ENCODE results near the gene ZFPM1.

The ZFPM1 gene

DNA sequence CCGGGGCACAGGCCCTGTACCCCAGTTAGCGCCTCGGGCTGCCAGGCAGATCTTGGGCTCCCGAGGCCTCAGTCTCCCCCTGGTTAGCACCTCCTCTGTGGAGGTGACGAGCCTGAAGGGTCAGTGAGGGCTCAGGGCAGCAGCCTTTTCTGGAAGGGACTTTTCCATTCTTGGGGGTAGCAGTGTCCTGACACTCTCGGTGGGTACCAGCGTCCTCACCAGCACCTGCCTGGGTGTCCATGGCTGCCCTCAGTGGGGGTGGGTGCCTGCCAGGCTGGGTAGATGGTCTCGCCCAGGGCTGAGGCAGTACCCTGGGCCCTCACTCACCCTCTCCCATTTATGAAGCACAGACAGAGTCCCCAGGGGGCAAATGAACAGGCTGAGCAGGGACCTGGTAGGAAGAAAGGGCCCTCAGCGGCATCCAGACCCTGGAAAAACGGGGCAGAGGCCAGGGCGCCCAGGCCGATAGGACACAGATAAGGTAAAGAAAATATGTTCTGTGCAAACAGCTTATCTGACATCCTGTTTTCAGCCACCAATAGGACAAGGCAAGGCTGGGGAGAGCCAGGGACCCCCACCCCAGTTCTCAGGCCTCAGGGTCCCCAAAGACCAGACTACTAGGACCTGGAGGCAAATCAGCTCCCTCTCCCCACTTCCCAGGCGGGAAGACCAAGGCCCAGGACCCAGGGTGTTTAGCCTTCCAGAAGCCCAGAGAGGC, 50.9 kb downstream of the ZFPM1 start:
- Histone ChIP-seq H3K4me3 (ENCODE audit: insufficient read length, low read depth) (no peak overlapping the region), H3K9me3 (ENCODE audit: insufficient read depth, low read length) (no peaks in the 10 kb centered on the region), H3K27me3 (ENCODE audit: insufficient read depth, insufficient read length) (no peaks in the 10 kb centered on the region), H3K36me3 (ENCODE audit: insufficient read depth, insufficient read length, low read length) (peaks cover 4% of the 10 kb centered on the region), H3K4me1 (ENCODE audit: insufficient read depth, insufficient read length) (peaks cover 16% of the 10 kb centered on the region), H3K9ac (ENCODE audit: insufficient read length, low read depth) (no peak overlapping the region)
- no peak for TF ChIP-seq ZNF274 (IDR thresholded peaks at IDR 0.05; ENCODE audit: low read depth, low read length)
- no peak for TF ChIP-seq SUZ12 (IDR thresholded peaks at IDR 0.05; ENCODE audit: extremely low read depth, insufficient read depth, insufficient read length)
- no peak for TF ChIP-seq YY1 (IDR thresholded peaks at IDR 0.05; ENCODE audit: insufficient read depth, insufficient read length)
- DNase-seq (ENCODE audit: low read depth, low spot score), result no peak

DNA sequence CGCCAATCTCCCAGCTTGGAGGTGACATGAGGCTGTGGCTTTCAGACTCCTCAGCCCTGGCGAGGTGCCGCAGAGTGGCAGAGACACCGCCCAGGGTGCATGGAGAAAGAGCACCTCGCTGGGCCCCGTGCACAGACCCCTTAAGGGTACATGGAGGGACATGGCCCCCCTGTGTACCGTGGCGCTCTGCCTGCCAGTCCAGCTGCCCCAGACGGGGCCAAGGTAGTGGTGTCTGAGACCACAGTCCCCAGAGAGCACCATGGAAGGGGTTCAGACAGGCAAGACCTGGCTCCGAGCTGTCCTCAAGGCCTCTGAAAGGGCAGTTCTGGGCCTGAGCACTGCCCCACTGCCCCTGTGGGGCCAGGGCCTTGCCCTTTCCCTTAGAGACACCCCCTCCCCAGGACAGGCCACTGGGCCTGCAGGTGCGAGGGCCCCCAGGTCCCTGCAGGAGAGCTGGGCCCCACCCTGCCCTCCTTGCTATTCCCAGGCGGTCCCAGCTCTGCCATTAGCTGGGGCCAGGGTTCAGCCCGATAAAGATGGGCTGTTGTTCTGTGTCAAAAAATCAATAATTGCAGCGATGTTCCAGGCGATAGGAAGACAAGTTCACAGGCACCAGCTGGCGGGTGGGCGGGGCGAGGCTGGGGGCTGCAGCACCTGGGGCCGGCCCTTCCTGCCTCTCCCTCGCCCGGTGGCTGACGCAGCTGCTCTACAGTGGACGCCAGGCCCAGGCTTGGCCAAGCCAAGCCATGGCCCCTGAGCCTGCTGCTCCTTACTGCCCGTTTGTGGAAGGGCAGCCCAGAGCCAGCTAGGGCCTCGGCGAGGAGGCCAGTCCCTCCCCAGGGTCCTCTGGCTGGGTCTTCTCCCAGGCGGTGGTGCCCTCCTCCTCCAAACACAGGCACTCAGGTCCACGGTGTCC, 51.7 kb downstream of the ZFPM1 start:
- peaks cover 13% of the 10 kb centered on the region for H3K4me1 ChIP-seq (ENCODE audit: insufficient read depth, insufficient read length)

GRCh38 chr16:88505405-88506082, 52.5 kb downstream of the ZFPM1 start:
- Histone ChIP-seq H3K4me3 (ENCODE audit: insufficient read length, low read depth) (no peak overlapping the region), H3K4me1 (ENCODE audit: insufficient read depth, insufficient read length) (peaks cover 16% of the 10 kb centered on the region), H3K9ac (ENCODE audit: insufficient read length, low read depth) (no peak overlapping the region), H3K9me3 (ENCODE audit: insufficient read depth, low read length) (no peaks in the 10 kb centered on the region), H3K27me3 (ENCODE audit: insufficient read depth, insufficient read length) (no peaks in the 10 kb centered on the region), H3K36me3 (ENCODE audit: insufficient read depth, insufficient read length, low read length) (no peaks in the 10 kb centered on the region)
- TF ChIP-seq SUZ12 (IDR thresholded peaks at IDR 0.05; ENCODE audit: extremely low read depth, insufficient read depth, insufficient read length), result no peak
- TF ChIP-seq YY1 (IDR thresholded peaks at IDR 0.05; ENCODE audit: insufficient read depth, insufficient read length), result no peak
- TF ChIP-seq ZNF274 (IDR thresholded peaks at IDR 0.05; ENCODE audit: low read depth, low read length), result no peak
- peak; percentile 13 for DNase-seq (ENCODE audit: low read depth, low spot score)

More for the DNA sequence above, 51.7 kb downstream of the ZFPM1 start:
- no peaks in the 10 kb centered on the region for H3K9me3 ChIP-seq (ENCODE audit: insufficient read depth, low read length)
- H3K27me3 ChIP-seq (ENCODE audit: insufficient read depth, insufficient read length), result no peaks in the 10 kb centered on the region
- H3K9ac ChIP-seq (ENCODE audit: insufficient read length, low read depth), result no peak overlapping the region
- TF ChIP-seq ZNF274 (IDR thresholded peaks at IDR 0.05; ENCODE audit: low read depth, low read length) (no peak), SUZ12 (IDR thresholded peaks at IDR 0.05; ENCODE audit: extremely low read depth, insufficient read depth, insufficient read length) (no peak), YY1 (IDR thresholded peaks at IDR 0.05; ENCODE audit: insufficient read depth, insufficient read length) (no peak)
- peaks cover 4% of the 10 kb centered on the region for H3K36me3 ChIP-seq (ENCODE audit: insufficient read depth, insufficient read length, low read length)
- H3K4me3 ChIP-seq (ENCODE audit: insufficient read length, low read depth), result no peak overlapping the region
- no peak for DNase-seq (ENCODE audit: low read depth, low spot score)

DNA sequence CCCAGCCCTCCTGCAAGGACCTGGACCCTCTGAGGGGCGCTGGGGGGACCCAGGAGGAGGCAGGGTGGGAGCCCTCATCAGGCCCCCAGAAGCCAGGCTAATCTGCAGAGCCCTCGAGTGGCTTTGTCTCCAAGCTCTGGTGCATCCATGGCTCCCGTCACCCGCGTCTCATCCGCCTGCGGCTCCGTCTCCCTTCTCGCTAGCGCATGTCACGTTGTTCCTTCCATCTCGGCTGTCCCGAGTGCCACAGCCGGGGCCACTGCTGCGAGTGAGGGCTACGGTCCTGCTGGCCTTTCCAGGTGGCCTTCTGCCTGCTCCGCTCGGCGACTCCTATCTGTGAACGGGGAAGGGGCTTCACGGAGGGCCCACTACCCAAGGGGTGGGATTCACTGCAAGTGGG, 53.6 kb downstream of the ZFPM1 start:
- Histone ChIP-seq H3K9me3 (ENCODE audit: insufficient read depth, low read length) (no peaks in the 10 kb centered on the region), H3K27me3 (ENCODE audit: insufficient read depth, insufficient read length) (no peaks in the 10 kb centered on the region), H3K4me3 (ENCODE audit: insufficient read length, low read depth) (no peak overlapping the region), H3K36me3 (ENCODE audit: insufficient read depth, insufficient read length, low read length) (no peaks in the 10 kb centered on the region), H3K9ac (ENCODE audit: insufficient read length, low read depth) (no peak overlapping the region), H3K4me1 (ENCODE audit: insufficient read depth, insufficient read length) (peaks cover 16% of the 10 kb centered on the region)
- TF ChIP-seq ZNF274 (IDR thresholded peaks at IDR 0.05; ENCODE audit: low read depth, low read length) (no peak), YY1 (IDR thresholded peaks at IDR 0.05; ENCODE audit: insufficient read depth, insufficient read length) (no peak), SUZ12 (IDR thresholded peaks at IDR 0.05; ENCODE audit: extremely low read depth, insufficient read depth, insufficient read length) (no peak)
- no peak for DNase-seq (ENCODE audit: low read depth, low spot score)

GRCh38 chr16:88507231-88507743, 54.2 kb downstream of the ZFPM1 start:
- DNase-seq (ENCODE audit: low read depth, low spot score), result no peak
- Histone ChIP-seq H3K4me1 (ENCODE audit: insufficient read depth, insufficient read length) (peaks cover 16% of the 10 kb centered on the region), H3K27me3 (ENCODE audit: insufficient read depth, insufficient read length) (no peaks in the 10 kb centered on the region), H3K9ac (ENCODE audit: insufficient read length, low read depth) (no peak overlapping the region), H3K36me3 (ENCODE audit: insufficient read depth, insufficient read length, low read length) (no peaks in the 10 kb centered on the region), H3K9me3 (ENCODE audit: insufficient read depth, low read length) (no peaks in the 10 kb centered on the region), H3K4me3 (ENCODE audit: insufficient read length, low read depth) (no peak overlapping the region)
- no peak for TF ChIP-seq ZNF274 (IDR thresholded peaks at IDR 0.05; ENCODE audit: low read depth, low read length)
- no peak for TF ChIP-seq YY1 (IDR thresholded peaks at IDR 0.05; ENCODE audit: insufficient read depth, insufficient read length)
- TF ChIP-seq SUZ12 (IDR thresholded peaks at IDR 0.05; ENCODE audit: extremely low read depth, insufficient read depth, insufficient read length), result no peak

DNA sequence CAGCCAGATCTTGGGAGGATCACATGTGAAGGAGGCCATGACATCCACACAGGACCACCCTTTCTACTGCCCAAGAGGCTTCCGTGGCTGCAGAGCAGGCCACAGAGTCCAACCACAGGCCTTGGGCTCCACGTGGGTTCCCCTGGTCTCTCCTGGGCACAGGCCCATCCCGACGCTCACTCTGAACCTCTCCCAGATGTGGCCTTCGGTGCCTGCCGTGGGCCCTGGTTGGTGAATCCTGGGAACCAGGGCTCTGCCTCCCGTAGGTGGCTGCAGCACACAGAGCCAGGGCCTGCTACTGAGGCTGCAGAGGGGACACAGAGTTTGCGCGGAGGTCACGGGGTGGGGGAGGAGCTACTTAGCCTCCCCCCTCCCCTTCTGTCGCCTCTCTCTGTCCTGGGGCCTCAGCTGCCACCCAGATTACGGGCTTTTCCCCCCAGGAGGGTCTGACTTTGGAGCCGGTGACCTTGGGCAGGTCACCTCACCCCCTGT, 55.3 kb downstream of the ZFPM1 start:
- Histone ChIP-seq H3K9ac (ENCODE audit: insufficient read length, low read depth) (peak overlapping the region; percentile 50), H3K4me1 (ENCODE audit: insufficient read depth, insufficient read length) (peaks cover 18% of the 10 kb centered on the region)
- no peak for TF ChIP-seq YY1 (IDR thresholded peaks at IDR 0.05; ENCODE audit: insufficient read depth, insufficient read length)
- no peak for TF ChIP-seq SUZ12 (IDR thresholded peaks at IDR 0.05; ENCODE audit: extremely low read depth, insufficient read depth, insufficient read length)
- TF ChIP-seq ZNF274 (IDR thresholded peaks at IDR 0.05; ENCODE audit: low read depth, low read length), result no peak

More for the DNA sequence above, 55.3 kb downstream of the ZFPM1 start:
- Histone ChIP-seq H3K9me3 (ENCODE audit: insufficient read depth, low read length) (no peaks in the 10 kb centered on the region), H3K4me3 (ENCODE audit: insufficient read length, low read depth) (no peak overlapping the region), H3K27me3 (ENCODE audit: insufficient read depth, insufficient read length) (no peaks in the 10 kb centered on the region), H3K36me3 (ENCODE audit: insufficient read depth, insufficient read length, low read length) (no peaks in the 10 kb centered on the region)
- no peak for DNase-seq (ENCODE audit: low read depth, low spot score)
